H9 (cell line): ENCODE measurements around the gene SCFD2. TPM values are rescaled to one million over a fixed set of nuclear protein-coding genes. Genes with fewer than 3 reads are reported as not detected.

ENCODE experiments used
- DNase-seq: peaks from one replicate; pipeline ENCODE4 v3.0.0-alpha.2; 2017
- H2AFZ ChIP-seq: one replicate; pipeline ENCODE4 v1.6.1; 2013; ENCODE audit warnings: mild to moderate bottlenecking, low read length, control low read depth, moderate library complexity
- H2AK5ac ChIP-seq: 2 replicates; pipeline ENCODE4 v1.6.1; 2013; ENCODE audit warnings: low read length, control low read depth, mixed read lengths; ENCODE audit not compliant: insufficient read length
- H2BK120ac ChIP-seq: one replicate; pipeline ENCODE4 v1.6.1; 2013; ENCODE audit warnings: low read depth, mild to moderate bottlenecking, low read length, control low read depth, inconsistent platforms; ENCODE audit not compliant: poor library complexity, severe bottlenecking
- H2BK12ac ChIP-seq: 2 replicates; pipeline ENCODE4 v1.6.1; 2013; ENCODE audit warnings: low read length, control low read depth, mixed read lengths, low read depth; ENCODE audit not compliant: insufficient read length
- H2BK15ac ChIP-seq: 2 replicates; pipeline ENCODE4 v1.6.1; 2013; ENCODE audit warnings: low read depth, low read length, control low read depth
- H2BK20ac ChIP-seq: one replicate; pipeline ENCODE4 v1.6.1; 2013; ENCODE audit warnings: low read depth, mild to moderate bottlenecking, low read length, control low read depth, inconsistent platforms; ENCODE audit not compliant: poor library complexity, severe bottlenecking
- H2BK5ac ChIP-seq: 2 replicates; pipeline ENCODE4 v1.6.1; 2013; ENCODE audit warnings: low read length, control low read depth, mixed read lengths; ENCODE audit not compliant: insufficient read length
- H3K14ac ChIP-seq: 2 replicates; pipeline ENCODE4 v1.6.1; 2013; ENCODE audit warnings: low read length, control low read depth; ENCODE audit not compliant: insufficient read depth
- H3K18ac ChIP-seq: 2 replicates; pipeline ENCODE4 v1.6.1; 2013; ENCODE audit warnings: low read depth, mild to moderate bottlenecking, mixed read lengths, low read length, control low read depth; ENCODE audit not compliant: insufficient read length
- H3K23ac ChIP-seq: 2 replicates; pipeline ENCODE4 v1.6.1; 2013; ENCODE audit warnings: low read length, control low read depth, mixed read lengths, low read depth; ENCODE audit not compliant: insufficient read length
- H3K23me2 ChIP-seq: 2 replicates; pipeline ENCODE4 v1.6.1; 2013; ENCODE audit warnings: low read depth, mild to moderate bottlenecking, mixed read lengths, low read length, control low read depth; ENCODE audit not compliant: insufficient read length, poor library complexity, severe bottlenecking
- H3K27ac ChIP-seq: 2 replicates; pipeline ENCODE4 v1.5.1; 2013; ENCODE audit warnings: low read length, control low read depth, mixed read lengths, low read depth; ENCODE audit not compliant: insufficient read length
- H3K27me3 ChIP-seq: 2 replicates; pipeline ENCODE4 v1.6.1; 2013; ENCODE audit warnings: low read length, control low read depth, inconsistent platforms; ENCODE audit not compliant: insufficient read depth
- H3K4ac ChIP-seq: 2 replicates; pipeline ENCODE4 v1.6.1; 2013; ENCODE audit warnings: low read depth, mild to moderate bottlenecking, control low read depth, inconsistent platforms, low read length, moderate library complexity
- H3K4me1 ChIP-seq: 2 replicates; pipeline ENCODE4 v1.6.1; 2013; ENCODE audit warnings: low read length, control low read depth, inconsistent platforms; ENCODE audit not compliant: insufficient read depth
- H3K4me2 ChIP-seq: 2 replicates; pipeline ENCODE4 v1.6.1; 2013; ENCODE audit warnings: low read length, control low read depth, mixed read lengths; ENCODE audit not compliant: insufficient read length, insufficient read depth
- H3K56ac ChIP-seq: 2 replicates; pipeline ENCODE4 v1.6.1; 2013; ENCODE audit warnings: low read depth, mild to moderate bottlenecking, mixed read lengths, low read length, control low read depth; ENCODE audit not compliant: insufficient read length
- H3K79me1 ChIP-seq: 2 replicates; pipeline ENCODE4 v1.6.1; 2013; ENCODE audit warnings: low read depth, mild to moderate bottlenecking, moderate library complexity, low read length, control low read depth, inconsistent platforms; ENCODE audit not compliant: insufficient read depth, poor library complexity, severe bottlenecking
- H3K79me2 ChIP-seq: 2 replicates; pipeline ENCODE4 v1.6.1; 2013; ENCODE audit warnings: low read length, control low read depth, inconsistent platforms; ENCODE audit not compliant: insufficient read depth
- H3K9ac ChIP-seq: 2 replicates; pipeline ENCODE4 v1.6.1; 2013; ENCODE audit warnings: low read length, control low read depth, mixed read lengths; ENCODE audit not compliant: insufficient read length; ENCODE audit errors: extremely low read depth
- H3K9me3 ChIP-seq: one replicate; pipeline ENCODE4 v1.6.1; 2013; ENCODE audit warnings: low read depth, low read length, inconsistent platforms; ENCODE audit not compliant: control insufficient read depth
- H3T11ph ChIP-seq: one replicate; pipeline ENCODE4 v1.6.1; 2013; ENCODE audit warnings: mild to moderate bottlenecking, low read length, control low read depth, inconsistent platforms
- H4K20me1 ChIP-seq: one replicate; pipeline ENCODE4 v1.6.1; 2013; ENCODE audit not compliant: control insufficient read depth, insufficient read length, insufficient read depth
- H4K5ac ChIP-seq: 2 replicates; pipeline ENCODE4 v1.6.1; 2013; ENCODE audit warnings: low read depth, mild to moderate bottlenecking, mixed read lengths, low read length, control low read depth; ENCODE audit not compliant: insufficient read length
- H4K8ac ChIP-seq: replicated peaks from 2 replicates; pipeline ENCODE4 v1.6.1; 2013; ENCODE audit warnings: low read length, control low read depth, mixed read lengths, low read depth; ENCODE audit not compliant: insufficient read length
- H4K91ac ChIP-seq: 2 replicates; pipeline ENCODE4 v1.6.1; 2013; ENCODE audit warnings: low read depth, mild to moderate bottlenecking, moderate library complexity, mixed read lengths, low read length, control low read depth; ENCODE audit not compliant: insufficient read length
- H3K27ac Mint-ChIP-seq, 3 experiments: 2 replicates in 2 of 3; 3 replicates in 1 of 3; pipeline ENCODE4 v1.8.0; 2020 to 2021; ENCODE audit warnings: mixed read lengths in 3 of 3, mild to moderate bottlenecking in 1 of 3, moderate library complexity in 1 of 3
- H3K27me3 Mint-ChIP-seq: 2 replicates; pipeline ENCODE4 v1.8.0; 2021; ENCODE audit warnings: low read depth, mild to moderate bottlenecking, moderate library complexity, mixed read lengths
- H3K36me3 Mint-ChIP-seq, 3 experiments: 2 replicates in 2 of 3; 3 replicates in 1 of 3; pipeline ENCODE4 v1.8.0; 2020 to 2021; ENCODE audit warnings: low read depth in 3 of 3, mixed read lengths in 3 of 3; ENCODE audit not compliant: insufficient read depth in 1 of 3
- H3K4me1 Mint-ChIP-seq, 2 experiments: 2 replicates each; pipeline ENCODE4 v1.8.0; 2020; ENCODE audit warnings: mixed read lengths in 2 of 2
- H3K4me3 Mint-ChIP-seq, 2 experiments: 2 replicates in 1 of 2; 3 replicates in 1 of 2; pipeline ENCODE4 v1.8.0; 2020 to 2021; ENCODE audit warnings: mild to moderate bottlenecking in 2 of 2, mixed read lengths in 2 of 2, moderate library complexity in 1 of 2
- H3K9me3 Mint-ChIP-seq, 2 experiments: 2 replicates in 1 of 2; 3 replicates in 1 of 2; pipeline ENCODE4 v1.8.0; 2020; ENCODE audit warnings: mild to moderate bottlenecking in 2 of 2, mixed read lengths in 2 of 2, moderate library complexity in 1 of 2
- CTCF ChIP-seq: fragments of 200-600 bp; sonication (generic); conservative IDR thresholded peaks from 3 replicates; pipeline ENCODE4 v1.8.0; 2021; ENCODE audit warnings: antibody characterized with exemption, mild to moderate bottlenecking
- WGBS: extraction: QIAGEN DNeasy Blood & Tissue Kit; methylation state at CpG from one replicate; pipeline ENCODE4 v1.1.7; 2013; ENCODE audit warnings: missing lambda C conversion rate, low lambda C conversion rate, mixed read lengths; ENCODE audit not compliant: insufficient read length; ENCODE audit errors: extremely low coverage; 5-methylcytosine and 5-hydroxymethylcytosine counted together
- total RNA-seq: library from RNA; stranded (reverse); gene quantifications from 2 replicates; pipeline ENCODE4 v1.2.1, GENCODE V29; 2021

The SCFD2 gene
- total RNA-seq, 1 experiment from 2014 or later = 10.1 TPM

GRCh38 chr4:52939325-52939724 is 426.5 kb downstream of the SCFD2 start:
- no CpG with 5 or more reads among the region's 1 CpG for WGBS
- Histone ChIP-seq H3K14ac (no peak overlapping the region), H3K4me2 (no peak overlapping the region), H2AK5ac (no peak overlapping the region), H3K4me1 (peaks cover 6% of the 10 kb centered on the region; the same call in 1 of the 2 replicates), H3K27ac (no peak overlapping the region), H2BK20ac (no peak overlapping the region), H4K8ac (no peak overlapping the region), H4K20me1 (no peaks in the 10 kb centered on the region), H3K18ac (no peak overlapping the region), H2BK5ac (no peak overlapping the region), H2BK12ac (no peak overlapping the region), H3K79me2 (no peaks in the 10 kb centered on the region), H3K79me1 (no peaks in the 10 kb centered on the region), H2AFZ (no peak overlapping the region), H3K27me3 (no peaks in the 10 kb centered on the region), H4K5ac (no peak overlapping the region), H3K9me3 (no peaks in the 10 kb centered on the region), H3K23ac (no peak overlapping the region), H4K91ac (no peak overlapping the region), H3T11ph (no peak overlapping the region), H3K23me2 (no peaks in the 10 kb centered on the region), H3K56ac (no peak overlapping the region), H3K9ac (no peak overlapping the region), H2BK15ac (no peak overlapping the region), H3K4ac (no peak overlapping the region), H2BK120ac (no peak overlapping the region)
- no peaks in the 10 kb centered on the region for H3K9me3 Mint-ChIP-seq
- H3K27ac Mint-ChIP-seq = no peak overlapping the region
- H3K27me3 Mint-ChIP-seq = no peaks in the 10 kb centered on the region; the same call in none of the 2 replicates
- TF ChIP-seq CTCF = no peak
- peaks cover 10 to 13% of the 10 kb centered on the region in 2 experiments for H3K4me1 Mint-ChIP-seq
- H3K4me3 Mint-ChIP-seq = no peak overlapping the region
- no peak for DNase-seq
- no peaks in the 10 kb centered on the region for H3K36me3 Mint-ChIP-seq
